Astrocyte of the cerebellum (primary cell): Measurements from ENCODE around the gene OLFM2.

Source experiments
- DNase-seq: peaks from one replicate; pipeline ENCODE4 v3.0.0-alpha.2; 2011; ENCODE audit warnings: low read depth
- H3K4me3 ChIP-seq: 2 replicates; pipeline ENCODE4 v1.5.1; 2011; ENCODE audit warnings: mild to moderate bottlenecking, low read depth, low read length, moderate library complexity
- in situ Hi-C: cut with HindIII; loops from 2 replicates; pipeline ENCODE4 v1.10.0; 2017; ENCODE audit warnings: low sequenced_read_pairs
- TF ChIP-seq, protein P1 (sequence below): IDR thresholded peaks from 2 replicates; pipeline ENCODE4 v1.5.1; 2012; ENCODE audit warnings: low read length, low read depth, moderate library complexity, mild to moderate bottlenecking; ENCODE audit errors: missing control alignments

OLFM2 gene

DNA sequence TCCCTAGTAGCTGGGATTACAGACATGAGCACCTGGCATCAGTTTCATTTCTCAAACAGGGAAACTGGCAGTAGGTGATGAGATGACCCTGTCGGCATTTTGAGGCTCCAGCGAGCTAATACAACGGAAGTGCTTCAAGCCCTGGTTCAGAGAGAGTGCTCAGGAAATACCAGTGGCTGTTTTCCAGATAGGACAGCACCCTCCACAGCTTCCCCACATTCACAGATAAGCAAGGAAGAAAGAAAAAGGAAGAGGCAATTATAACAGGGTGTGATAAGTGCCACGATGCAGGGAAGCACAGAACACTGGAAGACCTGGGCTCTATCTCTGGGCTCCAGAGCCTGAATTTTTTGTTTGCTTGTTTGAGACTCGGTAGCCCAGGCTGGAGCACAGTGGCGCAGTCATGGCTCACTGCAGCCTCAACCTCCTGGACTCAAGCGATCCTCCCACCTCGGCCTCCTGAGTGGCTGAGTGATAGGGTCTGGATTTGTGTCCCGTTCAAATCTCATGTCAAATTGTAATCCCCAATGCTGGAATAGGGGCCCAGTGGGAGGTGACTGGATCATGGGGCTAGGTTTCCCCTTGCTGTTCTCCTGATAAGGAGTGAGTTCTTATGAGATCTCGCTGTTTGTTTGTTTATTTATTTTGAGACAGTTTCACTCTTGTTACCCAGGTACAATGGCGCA, 57.7 kb downstream of the OLFM2 start:
- no peak for DNase-seq
- in situ Hi-C loops = no loop called here

DNA sequence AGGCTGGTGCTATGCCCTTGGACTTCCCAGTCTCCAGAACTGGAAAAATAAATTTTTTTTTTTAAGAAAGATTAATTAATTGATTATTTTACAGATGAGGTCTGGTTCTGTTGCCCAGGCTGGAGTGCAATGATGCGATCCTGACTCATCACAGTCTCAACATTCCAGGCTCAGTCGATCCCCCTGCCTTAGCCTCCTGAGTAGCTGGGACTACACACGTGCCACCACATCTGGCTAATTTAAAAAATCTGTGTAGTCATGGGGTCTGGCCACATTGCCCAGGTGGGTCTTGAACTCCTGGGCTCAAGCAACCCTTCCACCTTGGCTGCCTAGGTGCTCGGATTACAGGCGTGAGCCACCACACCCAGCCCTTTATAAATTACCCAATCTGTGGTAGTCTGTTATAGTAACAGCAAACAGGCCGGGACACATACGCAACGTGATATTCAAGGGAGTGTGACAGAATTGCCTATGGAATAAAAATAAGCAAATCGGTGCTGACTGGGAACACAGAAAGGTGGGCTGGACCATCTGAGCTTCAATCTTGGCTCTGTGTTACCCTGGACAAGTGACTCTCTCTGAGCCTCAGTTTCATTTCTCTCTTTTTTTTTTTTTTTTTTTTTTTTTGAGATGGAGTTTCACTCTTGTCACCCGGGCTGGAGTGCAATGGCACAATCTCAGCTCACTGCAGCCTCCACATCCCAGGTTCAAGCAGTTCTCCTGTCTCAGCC, 58.4 kb downstream of the OLFM2 start:
- no peak for DNase-seq
- in situ Hi-C loops = no loop called here
- H3K4me3 ChIP-seq = no peak overlapping the region
- TF ChIP-seq, protein P1, sequence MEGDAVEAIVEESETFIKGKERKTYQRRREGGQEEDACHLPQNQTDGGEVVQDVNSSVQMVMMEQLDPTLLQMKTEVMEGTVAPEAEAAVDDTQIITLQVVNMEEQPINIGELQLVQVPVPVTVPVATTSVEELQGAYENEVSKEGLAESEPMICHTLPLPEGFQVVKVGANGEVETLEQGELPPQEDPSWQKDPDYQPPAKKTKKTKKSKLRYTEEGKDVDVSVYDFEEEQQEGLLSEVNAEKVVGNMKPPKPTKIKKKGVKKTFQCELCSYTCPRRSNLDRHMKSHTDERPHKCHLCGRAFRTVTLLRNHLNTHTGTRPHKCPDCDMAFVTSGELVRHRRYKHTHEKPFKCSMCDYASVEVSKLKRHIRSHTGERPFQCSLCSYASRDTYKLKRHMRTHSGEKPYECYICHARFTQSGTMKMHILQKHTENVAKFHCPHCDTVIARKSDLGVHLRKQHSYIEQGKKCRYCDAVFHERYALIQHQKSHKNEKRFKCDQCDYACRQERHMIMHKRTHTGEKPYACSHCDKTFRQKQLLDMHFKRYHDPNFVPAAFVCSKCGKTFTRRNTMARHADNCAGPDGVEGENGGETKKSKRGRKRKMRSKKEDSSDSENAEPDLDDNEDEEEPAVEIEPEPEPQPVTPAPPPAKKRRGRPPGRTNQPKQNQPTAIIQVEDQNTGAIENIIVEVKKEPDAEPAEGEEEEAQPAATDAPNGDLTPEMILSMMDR = no peak

More for the DNA sequence above, 57.7 kb downstream of the OLFM2 start:
- TF ChIP-seq, protein P1 = no peak
- H3K4me3 ChIP-seq = no peak overlapping the region

DNA sequence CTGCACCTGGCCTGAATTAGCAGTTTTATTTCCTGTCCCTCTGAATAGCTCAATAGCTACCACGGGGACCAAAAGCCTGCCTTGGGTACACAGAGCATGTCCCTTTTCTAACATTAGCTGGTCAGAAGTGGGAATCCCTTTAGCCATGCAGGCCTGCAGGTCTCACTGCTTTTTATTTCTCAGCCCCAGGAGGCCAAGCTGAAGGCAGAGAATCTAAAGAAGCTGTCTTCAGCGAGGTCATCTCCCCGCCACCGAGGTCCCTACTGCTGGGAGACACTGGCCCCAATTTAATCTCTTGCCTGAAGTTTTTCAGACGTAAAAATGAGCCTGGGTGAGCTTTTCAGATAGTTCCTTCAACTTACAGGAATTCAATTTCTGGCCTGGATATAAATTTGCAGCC, 60.5 kb downstream of the OLFM2 start:
- DNase-seq = no peak
- H3K4me3 ChIP-seq = no peak overlapping the region
- in situ Hi-C loops = no loop called here
- TF ChIP-seq, protein P1 = no peak

DNA sequence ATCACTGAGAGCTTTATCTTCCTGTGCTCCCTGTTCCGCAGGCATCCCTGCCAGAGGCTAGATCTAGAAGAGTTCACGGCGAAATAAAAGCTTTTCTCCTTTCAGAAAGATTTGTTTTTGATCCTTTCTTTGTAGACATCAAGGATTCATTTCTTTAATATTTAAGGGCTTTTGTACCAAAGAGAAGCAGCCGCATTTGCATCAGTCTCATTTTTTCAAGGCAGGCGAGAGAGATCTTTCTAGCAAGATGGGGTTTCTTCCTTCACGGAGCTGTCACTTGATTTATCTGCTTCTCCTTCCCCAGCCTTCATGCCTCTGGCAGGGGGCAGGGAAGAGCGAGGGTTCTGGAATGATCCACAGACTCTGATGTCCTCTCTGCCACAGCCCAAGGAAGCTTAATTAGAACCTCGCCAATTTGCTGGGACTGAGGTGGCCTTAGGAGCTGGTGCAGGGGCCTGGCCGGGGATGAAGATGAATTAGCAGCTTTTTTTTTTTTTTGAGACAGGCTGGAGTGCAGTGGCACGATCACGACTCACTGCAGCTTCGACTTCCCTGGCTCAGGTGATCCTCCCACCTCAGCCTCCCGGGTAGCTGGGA, 61.2 kb downstream of the OLFM2 start:
- no peak for DNase-seq
- H3K4me3 ChIP-seq = no peak overlapping the region
- in situ Hi-C loops = no loop called here
- TF ChIP-seq, protein P1 = no peak

DNA sequence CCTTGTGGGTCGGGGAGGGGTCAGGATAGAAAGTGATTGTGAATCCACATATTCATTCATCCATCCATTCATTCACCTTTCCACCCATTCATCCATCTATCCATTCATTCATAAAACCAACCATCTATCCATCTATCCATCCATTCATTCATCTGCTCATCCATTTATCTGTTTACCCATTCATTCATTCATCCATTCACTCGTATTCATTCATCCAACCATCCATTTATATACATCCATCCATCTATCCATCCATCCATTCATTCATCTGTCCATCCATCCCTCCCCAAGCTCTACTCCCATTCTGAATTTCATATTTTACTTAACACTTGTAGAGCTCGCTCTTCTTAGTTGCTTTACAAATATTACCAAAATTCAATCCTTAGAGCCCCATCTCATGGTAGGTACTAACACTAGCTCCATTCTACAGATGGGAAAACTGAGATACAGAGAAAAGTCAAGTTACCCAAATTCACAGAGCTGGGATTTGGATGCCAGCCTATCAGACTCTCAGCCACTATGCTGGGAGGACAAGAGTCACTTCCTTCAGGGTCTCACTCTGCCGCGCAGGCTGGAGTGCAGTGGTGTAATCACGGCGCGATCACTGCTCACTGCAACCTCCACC, 63.6 kb downstream of the OLFM2 start:
- H3K4me3 ChIP-seq = no peak overlapping the region
- DNase-seq = no peak
- in situ Hi-C loops = no loop called here
- TF ChIP-seq, protein P1 = no peak

DNA sequence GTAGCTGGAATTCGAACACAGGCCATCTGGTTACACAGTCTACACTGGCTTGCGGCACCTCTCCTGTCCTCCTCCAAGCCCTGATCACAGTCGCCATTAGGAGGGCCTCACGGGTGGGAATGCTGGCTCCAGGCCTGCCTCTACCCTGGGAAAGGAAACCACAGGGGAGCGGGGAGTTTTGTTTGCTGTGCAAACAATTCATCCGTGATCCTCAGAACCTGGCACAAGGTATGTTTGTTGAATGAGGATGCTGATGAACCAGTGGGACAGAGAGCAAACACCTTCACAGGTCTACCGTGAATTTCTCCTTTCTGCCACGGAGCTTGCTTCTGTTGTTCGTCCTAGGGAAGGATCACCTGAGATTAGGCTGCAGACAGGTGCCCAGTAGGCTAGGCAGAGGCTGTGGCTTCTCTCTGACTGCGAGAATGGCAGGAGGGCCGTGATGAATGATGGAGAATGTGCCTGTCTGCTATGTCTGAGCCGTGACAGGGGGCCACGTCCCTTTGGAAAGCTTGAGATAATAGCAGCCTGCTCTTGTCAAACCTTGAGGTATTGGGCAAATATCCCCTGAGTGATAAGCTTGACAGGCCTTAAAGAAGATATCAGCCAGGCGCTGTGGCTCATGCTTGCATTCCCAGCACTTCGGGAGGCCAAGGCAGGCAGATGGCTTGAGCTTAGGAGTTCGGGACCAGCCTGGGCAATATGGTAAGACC, 64.5 kb downstream of the OLFM2 start:
- in situ Hi-C loops = no loop called here
- TF ChIP-seq, protein P1 = no peak

More for the DNA sequence above, 64.5 kb downstream of the OLFM2 start:
- no peak overlapping the region for H3K4me3 ChIP-seq
- no peak for DNase-seq
